Activated T-cell treated with anti-CD3 and anti-CD28 coated beads, Interleukin-2, amount 50 U/mL, for 72 hours (primary cell): Measurements from ENCODE around the gene LBHD1. TPM values are rescaled to one million over a fixed set of nuclear protein-coding genes. Genes with fewer than 3 reads are reported as not detected.
A peak's percentile ranks its signal among the peaks of the same experiment; 100 is the strongest.
"Not testable (repeated sequence)": the region's sequence is repeated elsewhere in the genome, so short reads cannot be mapped to it uniquely, and the experiment has no call there.

Experiments used
- ATAC-seq, 2 donors: fragments of 150-1000 bp; cut with Tn5 transposase; replicated peaks in 1 of 2; 2 replicates each; pipeline ENCODE4 v1.10.0; 2021; ENCODE audit warnings: moderate library complexity in 2 of 2, mild to moderate bottlenecking in 1 of 2
- DNase-seq, 2 donors: peaks; one replicate each; pipeline ENCODE4 v3.0.0; 2021 to 2022; ENCODE audit warnings: mixed read lengths in 1 of 2
- H3K27ac Mint-ChIP-seq: one replicate; pipeline ENCODE4 v1.8.0; 2022; ENCODE audit warnings: mild to moderate bottlenecking, moderate library complexity, mixed read lengths
- H3K27me3 Mint-ChIP-seq: one replicate; pipeline ENCODE4 v1.8.0; 2022; ENCODE audit warnings: low read depth, mixed read lengths
- H3K36me3 Mint-ChIP-seq, 2 donors: one replicate each; pipeline ENCODE4 v1.8.0; 2022; ENCODE audit warnings: mixed read lengths in 2 of 2, mild to moderate bottlenecking in 1 of 2; ENCODE audit not compliant: insufficient read depth in 2 of 2
- H3K4me1 Mint-ChIP-seq: one replicate; pipeline ENCODE4 v1.8.0; 2022; ENCODE audit warnings: low read depth, mixed read lengths
- H3K4me3 Mint-ChIP-seq, 2 donors: one replicate each; pipeline ENCODE4 v1.8.0; 2022; ENCODE audit warnings: mild to moderate bottlenecking in 2 of 2, mixed read lengths in 2 of 2, moderate library complexity in 2 of 2
- H3K9me3 Mint-ChIP-seq, 2 donors: one replicate each; pipeline ENCODE4 v1.8.0; 2022; ENCODE audit warnings: mixed read lengths in 2 of 2
- total RNA-seq, 2 donors: library from RNA; stranded (reverse); gene quantifications; one replicate each; pipeline ENCODE4 v1.2.3, GENCODE V29; 2022

Gene LBHD1
- total RNA-seq, 2 donors from 2014 or later = 9.9 to 13.0 TPM

- peak in 1 of 2 donors; percentile 11 for DNase-seq
- Mint-ChIP-seq H3K4me3 (peak within 1 kb of the TSS; percentile 89 to 96), H3K9me3 (no peaks in the 10 kb centered on the region), H3K36me3 (peaks cover 0 to 10% of the 10 kb centered on the region in 2 donors), H3K27ac (no peak within 1 kb of the TSS), H3K4me1 (peaks cover 55% of the 10 kb centered on the region), H3K27me3 (no peaks in the 10 kb centered on the region)
- ATAC-seq = no peak
Measured at GRCh38 chr11:62707277-62707861, 35.3 kb upstream of the LBHD1 start, which contains the start of the genes BSCL2 and GNG3. Gene BSCL2 (minus strand): TSS chr11:62707424. CDS start chr11:62707195, 229 bp downstream. Gene GNG3 (plus strand): TSS chr11:62707676. CDS start chr11:62708296, 620 bp downstream.

GRCh38 chr11:62706850-62707247 is 34.8 kb upstream of the LBHD1 start:
- Mint-ChIP-seq H3K36me3 (peaks cover 1 to 11% of the 10 kb centered on the region in 2 donors), H3K27me3 (no peaks in the 10 kb centered on the region), H3K27ac (no peak overlapping the region), H3K4me1 (peaks cover 51% of the 10 kb centered on the region), H3K4me3 (peak overlapping the region; percentile 68 to 96), H3K9me3 (no peaks in the 10 kb centered on the region)
- DNase-seq = no peak
- ATAC-seq = no peak

- Mint-ChIP-seq H3K27me3 (no peaks in the 10 kb centered on the region), H3K9me3 (no peaks in the 10 kb centered on the region), H3K4me3 (peak overlapping the region; percentile 96), H3K27ac (no peak overlapping the region), H3K36me3 (peaks cover 1 to 11% of the 10 kb centered on the region in 2 donors), H3K4me1 (peaks cover 51% of the 10 kb centered on the region)
- DNase-seq (peak; percentile 93 to 95), ATAC-seq (peak; percentile 78 to 79)
Measured at GRCh38 chr11:62705880-62706849, 34.1 kb upstream of the LBHD1 start.

GRCh38 chr11:62705413-62705812 is 33.3 kb upstream of the LBHD1 start:
- Mint-ChIP-seq H3K9me3 (no peaks in the 10 kb centered on the region), H3K4me3 (peak overlapping the region; percentile 96), H3K4me1 (peaks cover 48% of the 10 kb centered on the region), H3K27me3 (no peaks in the 10 kb centered on the region), H3K36me3 (peaks cover 1 to 10% of the 10 kb centered on the region in 2 donors), H3K27ac (no peak overlapping the region)
- DNase-seq (no peak), ATAC-seq (no peak)

GRCh38 chr11:62703921-62704320 is 31.9 kb upstream of the LBHD1 start:
- peaks cover 37% of the 10 kb centered on the region for H3K4me1 Mint-ChIP-seq
- H3K4me3 Mint-ChIP-seq, H3K27me3 Mint-ChIP-seq, H3K27ac Mint-ChIP-seq, H3K36me3 Mint-ChIP-seq, H3K9me3 Mint-ChIP-seq, DNase-seq, ATAC-seq: not testable (repeated sequence)

- peak overlapping the region; percentile 69 for H3K27ac Mint-ChIP-seq
- ATAC-seq (peak in 1 of 2 donors; percentile 22), DNase-seq (no peak)
- peaks cover 1 to 13% of the 10 kb centered on the region in 2 donors for H3K36me3 Mint-ChIP-seq
- no peak overlapping the region for H3K4me3 Mint-ChIP-seq
- peaks cover 21% of the 10 kb centered on the region for H3K4me1 Mint-ChIP-seq
- no peaks in the 10 kb centered on the region for H3K9me3 Mint-ChIP-seq
- H3K27me3 Mint-ChIP-seq = no peaks in the 10 kb centered on the region
Measured at GRCh38 chr11:62702246-62702645, 30.2 kb upstream of the LBHD1 start.

GRCh38 chr11:62694455-62695167 is 22.5 kb upstream of the LBHD1 start:
- peak; percentile 85 to 91 for ATAC-seq
- H3K4me1 Mint-ChIP-seq = peaks cover 8% of the 10 kb centered on the region
- H3K9me3 Mint-ChIP-seq = no peaks in the 10 kb centered on the region
- H3K4me3 Mint-ChIP-seq = no peak overlapping the region
- H3K36me3 Mint-ChIP-seq = peaks cover 0 to 6% of the 10 kb centered on the region in 2 donors
- DNase-seq = peak; percentile 79 to 81
- no peak overlapping the region for H3K27ac Mint-ChIP-seq
- H3K27me3 Mint-ChIP-seq = no peaks in the 10 kb centered on the region

- H3K27ac Mint-ChIP-seq, H3K36me3 Mint-ChIP-seq, H3K9me3 Mint-ChIP-seq, H3K27me3 Mint-ChIP-seq, H3K4me3 Mint-ChIP-seq, DNase-seq, H3K4me1 Mint-ChIP-seq, ATAC-seq: not testable (repeated sequence)
Measured at GRCh38 chr11:62693624-62694023, 21.6 kb upstream of the LBHD1 start.

GRCh38 chr11:62689421-62690183 is 17.5 kb upstream of the LBHD1 start, which contains the start of gene LRRN4CL:
Gene LRRN4CL (minus strand): TSS chr11:62689530. CDS start chr11:62688508, 1,022 bp downstream.
- H3K9me3 Mint-ChIP-seq = no peaks in the 10 kb centered on the region
- no peak within 1 kb of the TSS for H3K27ac Mint-ChIP-seq
- H3K4me3 Mint-ChIP-seq = no peak within 1 kb of the TSS
- DNase-seq (no peak), ATAC-seq (no peak)
- peaks cover 3% of the 10 kb centered on the region for H3K4me1 Mint-ChIP-seq
- H3K27me3 Mint-ChIP-seq = no peaks in the 10 kb centered on the region
- peaks cover 0 to 2% of the 10 kb centered on the region in 2 donors for H3K36me3 Mint-ChIP-seq

GRCh38 chr11:62688491-62688890 is 16.4 kb upstream of the LBHD1 start:
- no peak for ATAC-seq
- Mint-ChIP-seq H3K4me1 (no peaks in the 10 kb centered on the region), H3K4me3 (no peak overlapping the region), H3K27ac (no peak overlapping the region), H3K36me3 (no peaks in the 10 kb centered on the region), H3K27me3 (no peaks in the 10 kb centered on the region), H3K9me3 (no peaks in the 10 kb centered on the region)
- DNase-seq = no peak

GRCh38 chr11:62687508-62688396 is 15.7 kb upstream of the LBHD1 start:
- ATAC-seq (no peak), DNase-seq (no peak)
- Mint-ChIP-seq H3K36me3 (no peaks in the 10 kb centered on the region), H3K4me1 (no peaks in the 10 kb centered on the region), H3K4me3 (no peak overlapping the region), H3K27ac (no peak overlapping the region), H3K27me3 (no peaks in the 10 kb centered on the region), H3K9me3 (no peaks in the 10 kb centered on the region)
